Stimulated activated CD8-positive, alpha-beta memory T cell treated with anti-CD3 and anti-CD28 coated beads, Interleukin-15, amount 100 ng/mL, for 1 hour (primary cell): Measurements from ENCODE around the gene AIF1.

Experiments used
- DNase-seq: peaks from one replicate; pipeline ENCODE4 v3.0.0-alpha.2; 2020; ENCODE audit warnings: low read depth

AIF1 gene

GRCh38 chr6:31642798-31643570, 27.9 kb downstream of the AIF1 start:
- DNase-seq = no peak

- DNase-seq = no peak
These were observed 28.9 kb downstream of the AIF1 start for GRCh38 chr6:31643818-31644454.

GRCh38 chr6:31645325-31645724, 30.3 kb downstream of the AIF1 start:
- DNase-seq = no peak

- DNase-seq = no peak
These were observed 36.7 kb downstream of the AIF1 start for GRCh38 chr6:31651602-31652191.

DNA sequence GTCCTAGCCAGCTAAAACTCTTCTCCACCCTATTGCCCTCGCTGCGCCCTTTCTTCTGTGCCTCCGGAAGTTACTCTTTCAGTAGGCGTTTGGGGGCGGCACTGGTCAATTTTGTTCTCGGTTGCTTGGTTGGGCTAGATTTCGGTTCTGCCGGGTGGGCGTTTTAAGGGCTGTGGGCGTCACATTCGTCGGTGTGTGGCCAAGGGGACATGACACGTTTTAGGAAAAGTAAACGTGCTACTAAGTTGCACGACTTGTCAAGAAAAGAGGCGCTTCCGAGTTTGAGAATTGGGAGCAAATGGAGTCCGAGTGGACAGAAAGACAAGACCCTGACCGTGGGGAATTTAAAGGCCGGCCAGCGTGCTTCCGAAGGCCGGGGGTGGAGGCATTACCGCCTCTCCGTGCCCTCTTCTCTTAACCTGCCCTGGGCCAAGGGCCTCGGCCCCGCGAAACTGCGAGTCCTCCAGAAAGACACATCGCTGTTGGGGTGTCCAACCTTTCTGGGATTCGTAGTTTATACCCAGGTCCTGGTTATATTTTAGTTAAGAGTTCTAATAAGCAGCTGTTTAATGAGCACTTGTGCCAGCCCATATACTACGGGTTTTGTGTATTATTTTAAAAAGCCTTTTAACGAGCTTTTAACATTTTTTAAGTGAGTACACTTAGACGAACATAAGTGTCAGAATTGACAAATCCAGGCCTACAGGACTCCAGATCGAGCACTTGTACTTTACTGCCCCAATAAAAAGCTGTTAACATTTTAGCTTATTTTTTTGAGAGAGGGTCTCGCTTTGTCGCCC, 38.1 kb downstream of the AIF1 start:
- DNase-seq = peak; percentile 71

DNA sequence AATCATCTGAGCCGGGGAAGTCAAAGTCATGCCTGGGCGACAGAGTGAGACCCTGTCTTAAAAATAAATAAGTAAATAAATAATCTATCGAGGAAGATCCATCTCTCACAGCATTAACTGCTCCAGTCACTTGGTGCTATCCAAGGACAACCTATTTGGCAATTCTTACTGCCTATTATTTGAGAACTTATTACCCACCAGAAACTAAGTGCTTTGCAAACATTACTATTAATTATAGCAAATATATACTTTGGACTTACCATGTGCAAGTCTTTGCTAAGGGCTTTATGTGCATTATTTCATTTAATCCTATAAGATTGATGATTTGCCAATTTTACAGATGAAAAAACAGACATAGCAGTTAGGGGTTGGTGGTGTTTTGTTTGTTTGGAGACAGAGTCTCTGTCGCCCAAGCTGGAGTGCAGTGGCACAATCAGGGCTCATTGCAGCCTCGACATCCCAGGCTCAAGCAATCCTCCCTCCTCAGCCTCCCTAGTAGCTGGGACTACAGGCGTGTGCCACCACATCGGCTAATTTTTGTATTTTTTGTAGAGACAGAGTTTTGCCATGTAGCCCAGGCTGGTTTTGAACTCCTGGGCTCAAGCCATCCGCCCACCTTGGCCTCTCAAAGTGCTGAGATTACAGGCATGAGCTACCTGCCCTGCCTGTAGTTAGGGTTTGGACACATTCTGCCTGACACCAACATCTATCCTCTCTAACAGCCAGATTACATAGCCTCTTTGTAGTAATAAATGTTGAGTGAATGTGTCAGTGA, 39.7 kb downstream of the AIF1 start:
- no peak for DNase-seq

- no peak for DNase-seq
These were observed 40.6 kb downstream of the AIF1 start, which contains the start of gene APOM for GRCh38 chr6:31655349-31656237. TSS of gene APOM (plus strand) at chr6:31655894. CDS start at chr6:31655967, 73 bp downstream.

DNA sequence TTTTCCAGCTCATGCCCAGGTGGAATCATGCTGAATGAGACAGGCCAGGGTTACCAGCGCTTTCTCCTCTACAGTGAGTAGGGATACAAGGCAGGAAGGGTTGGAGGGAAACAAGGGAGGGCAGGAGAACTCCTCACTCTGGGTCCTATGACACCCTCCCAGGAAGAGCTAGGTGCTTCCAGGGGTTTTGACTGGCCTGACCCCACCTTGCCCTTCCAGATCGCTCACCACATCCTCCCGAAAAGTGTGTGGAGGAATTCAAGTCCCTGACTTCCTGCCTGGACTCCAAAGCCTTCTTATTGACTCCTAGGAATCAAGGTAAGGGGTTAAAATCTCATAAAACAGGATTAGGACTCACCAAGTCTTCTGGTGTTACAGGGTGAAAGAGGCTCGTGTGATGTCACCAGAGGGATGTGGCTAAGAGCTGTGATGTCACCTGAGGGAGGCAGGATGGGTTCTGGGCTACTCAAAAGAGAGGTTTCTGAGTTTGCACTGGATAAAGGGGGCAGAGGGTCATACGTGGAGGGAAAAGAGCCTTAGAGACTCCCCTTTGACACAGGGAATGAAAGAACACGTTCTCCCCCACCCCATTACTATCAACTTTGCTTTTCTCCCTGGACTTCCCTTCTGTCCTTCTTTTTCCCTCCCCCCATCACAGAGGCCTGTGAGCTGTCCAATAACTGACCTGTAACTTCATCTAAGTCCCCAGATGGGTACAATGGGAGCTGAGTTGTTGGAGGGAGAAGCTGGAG, 42.5 kb downstream of the AIF1 start:
- no peak for DNase-seq

DNA sequence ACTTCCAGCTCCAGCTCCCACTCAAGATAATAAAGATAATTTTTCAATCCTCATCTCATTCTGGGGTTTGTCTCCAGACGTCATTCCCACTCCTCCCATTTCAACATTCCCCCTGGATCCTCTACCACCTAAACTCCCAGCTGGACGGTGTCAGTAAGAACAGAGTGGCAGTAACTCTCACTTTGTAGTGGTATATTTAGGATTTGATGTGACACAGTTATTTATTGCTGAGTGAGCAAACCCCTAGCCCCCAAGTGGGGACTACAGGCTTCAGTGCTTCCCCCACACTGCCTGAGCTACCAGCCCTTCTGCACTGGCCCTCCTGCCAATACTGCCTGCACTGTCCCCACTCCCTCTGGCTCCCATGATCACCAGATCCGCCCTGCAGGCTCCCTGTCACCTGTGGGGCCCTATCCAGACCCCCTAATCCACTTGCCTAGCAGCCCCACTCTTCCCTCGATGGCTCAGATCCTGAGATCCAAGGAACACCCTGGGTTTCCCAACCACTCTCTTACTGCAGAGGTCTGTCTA, 43.2 kb downstream of the AIF1 start:
- DNase-seq = no peak

GRCh38 chr6:31658983-31659648, 44.1 kb downstream of the AIF1 start:
- no peak for DNase-seq

DNA sequence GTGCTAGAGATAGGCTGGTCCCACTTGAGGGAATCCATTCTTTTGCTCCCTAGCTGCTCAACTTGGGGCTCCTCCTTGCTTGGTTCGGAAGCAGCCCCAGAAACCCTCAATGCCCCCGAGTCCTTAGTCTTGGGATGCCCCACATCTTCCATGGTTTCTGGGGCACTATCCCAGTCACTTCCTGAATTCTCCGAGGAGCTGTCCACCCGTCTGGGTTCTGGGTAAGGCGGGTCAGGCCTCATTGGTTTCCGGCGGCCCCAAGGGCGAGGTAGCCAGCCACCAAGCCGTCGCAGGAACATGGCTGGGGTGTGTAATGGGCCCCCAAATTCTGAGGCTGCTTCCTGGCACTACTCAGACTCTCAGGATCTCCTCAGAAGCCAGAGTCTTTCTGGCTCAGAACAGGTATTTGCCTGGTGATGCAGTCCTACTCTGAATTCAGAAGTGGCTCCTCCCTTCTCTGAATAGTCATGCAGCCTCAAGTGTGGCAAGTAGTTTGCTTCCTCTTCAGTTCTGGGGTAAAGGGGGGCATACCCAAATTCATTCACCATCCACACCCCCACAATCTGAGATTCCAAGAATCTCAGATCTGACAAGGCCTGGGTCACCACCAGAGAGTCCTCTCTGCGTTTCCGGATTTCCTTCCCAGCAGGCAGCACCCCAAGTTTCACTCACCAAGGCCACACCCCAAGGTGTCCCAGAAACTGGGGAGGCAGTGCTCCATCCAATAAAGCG, 44.8 kb downstream of the AIF1 start:
- DNase-seq = no peak

DNA sequence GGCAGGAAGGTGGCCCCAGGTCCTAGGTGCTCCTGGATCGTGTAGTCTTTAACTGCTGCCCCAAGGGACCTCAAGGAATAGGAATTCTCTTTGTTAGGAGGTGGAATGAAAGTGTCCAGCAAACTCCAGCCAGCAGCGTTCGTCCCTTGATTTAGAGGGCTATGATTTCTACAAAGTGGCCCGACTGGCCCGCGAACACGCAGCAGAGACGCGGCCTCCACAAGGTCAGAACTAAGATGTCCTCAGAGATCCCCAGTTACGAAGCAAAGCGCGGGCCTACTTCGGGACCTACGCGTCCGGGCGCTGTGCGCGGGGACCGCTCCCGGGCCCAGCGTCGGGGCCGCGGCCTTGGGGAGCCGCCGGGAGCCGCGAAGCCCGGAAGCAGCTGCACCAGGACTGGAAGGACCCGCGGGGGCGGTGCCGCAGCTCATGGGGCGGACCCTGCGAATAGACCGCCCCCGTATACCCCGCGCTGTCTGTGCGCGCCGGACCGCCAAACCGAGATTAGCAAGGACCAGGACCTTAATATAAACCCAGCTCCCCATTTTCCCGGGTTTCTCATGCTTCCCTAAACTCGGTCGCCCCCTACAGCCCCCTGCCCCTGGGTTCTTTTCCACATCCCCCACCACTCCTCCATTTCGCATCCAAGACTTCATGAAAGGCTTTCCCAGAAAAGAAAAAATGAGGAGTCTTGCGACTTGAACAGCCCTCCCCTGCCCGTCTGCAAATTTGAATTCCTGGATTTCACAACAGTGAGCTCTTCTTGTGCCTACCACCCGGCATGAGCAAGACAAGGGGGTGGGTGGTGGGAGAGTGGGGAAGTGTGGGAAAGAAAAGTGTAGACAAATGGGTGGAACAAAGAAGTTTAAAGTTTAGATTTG, 45.6 kb downstream of the AIF1 start, which contains the start of gene C6orf47:
TSS of gene C6orf47 (minus strand) at position 398 of the 881 bp plus-strand sequence. CDS start 831 bp downstream, outside the sequence.
- DNase-seq = peak; percentile 56

GRCh38 chr6:31661262-31662123, 46.5 kb downstream of the AIF1 start:
- no peak for DNase-seq

GRCh38 chr6:31662124-31662723, 47.2 kb downstream of the AIF1 start:
- DNase-seq = no peak

- no peak for DNase-seq
These were observed 48.3 kb downstream of the AIF1 start for GRCh38 chr6:31663126-31663960.
